HuH-7 (cell line): ENCODE data around the gene RAB10.
"Not testable (repeated sequence)": the region's sequence is repeated elsewhere in the genome, so short reads cannot be mapped to it uniquely, and the experiment has no call there.

ENCODE experiments used
- DNase-seq: peaks from one replicate; pipeline ENCODE4 v3.0.0; 2011; ENCODE audit warnings: low spot score

Gene RAB10

GRCh38 chr2:26058390-26058789 is 24.5 kb downstream of the RAB10 start:
- DNase-seq = no peak

- no peak for DNase-seq
These were observed 25.7 kb downstream of the RAB10 start for GRCh38 chr2:26059542-26059941.

GRCh38 chr2:26061539-26061938 is 27.7 kb downstream of the RAB10 start:
- no peak for DNase-seq

- DNase-seq = no peak
These were observed 31.0 kb downstream of the RAB10 start for GRCh38 chr2:26064846-26065245.

- no peak for DNase-seq
These were observed 33.5 kb downstream of the RAB10 start for GRCh38 chr2:26067186-26067974.

- DNase-seq = no peak
These were observed 34.2 kb downstream of the RAB10 start for GRCh38 chr2:26067980-26068507.

- DNase-seq = no peak
These were observed 34.9 kb downstream of the RAB10 start for GRCh38 chr2:26068602-26069298.

- no peak for DNase-seq
These were observed 36.8 kb downstream of the RAB10 start for GRCh38 chr2:26070730-26071129.

GRCh38 chr2:26072925-26073768 is 39.3 kb downstream of the RAB10 start:
- peak; percentile 10 for DNase-seq

- DNase-seq = no peak
These were observed 39.9 kb downstream of the RAB10 start for GRCh38 chr2:26073830-26074229.

GRCh38 chr2:26074676-26075075 is 40.8 kb downstream of the RAB10 start:
- no peak for DNase-seq

- DNase-seq = no peak
These were observed 41.3 kb downstream of the RAB10 start for GRCh38 chr2:26075173-26075572.

GRCh38 chr2:26076001-26076587 is 42.2 kb downstream of the RAB10 start:
- no peak for DNase-seq

GRCh38 chr2:26077291-26077690 is 43.4 kb downstream of the RAB10 start:
- DNase-seq = no peak

- DNase-seq = no peak
These were observed 45.1 kb downstream of the RAB10 start for GRCh38 chr2:26078939-26079338.

- DNase-seq = no peak
These were observed 46.5 kb downstream of the RAB10 start for GRCh38 chr2:26080356-26080755.

GRCh38 chr2:26080925-26081324 is 47.0 kb downstream of the RAB10 start:
- DNase-seq = not testable (repeated sequence)

- no peak for DNase-seq
These were observed 47.7 kb downstream of the RAB10 start for GRCh38 chr2:26081556-26081955.

GRCh38 chr2:26086155-26086637 is 52.3 kb downstream of the RAB10 start:
- DNase-seq = no peak

GRCh38 chr2:26086779-26087178 is 52.9 kb downstream of the RAB10 start:
- DNase-seq = no peak

- peak; percentile 35 for DNase-seq
These were observed 54.3 kb downstream of the RAB10 start for GRCh38 chr2:26088038-26088643.
